WTC11 (cell line): ENCODE results near the gene CTIF. TPM values are rescaled to one million over a fixed set of nuclear protein-coding genes. Genes with fewer than 3 reads are reported as not detected.

ENCODE experiments used
- ATAC-seq: fragments of 200-7000 bp; cut with Tn5 transposase; 2 replicates; pipeline ENCODE4 v1.10.0; 2021; ENCODE audit warnings: mild to moderate bottlenecking, moderate library complexity
- CTCF ChIA-PET: fragments of 300-600 bp; sonication (Branson Sonifier 250); formaldehyde crosslinking; loops from one replicate; lab custom pipeline; 2021; ENCODE audit warnings: antibody characterized with exemption; lab: Charles Lee
- POLR2A ChIA-PET: fragments of 350-600 bp; sonication (Branson Sonifier 250); formaldehyde crosslinking; loops from one replicate; lab custom pipeline; 2021; ENCODE audit warnings: antibody characterized with exemption; lab: Charles Lee
- DNase-seq: peaks from one replicate; pipeline ENCODE4 v3.0.0; 2021; ENCODE audit warnings: low spot score
- H3K27ac Mint-ChIP-seq: 2 replicates; pipeline ENCODE4 v1.8.0; 2021; ENCODE audit warnings: mixed read lengths
- H3K27me3 Mint-ChIP-seq: 2 replicates; pipeline ENCODE4 v1.8.0; 2021; ENCODE audit warnings: low read depth, mild to moderate bottlenecking, moderate library complexity, mixed read lengths
- H3K36me3 Mint-ChIP-seq: 2 replicates; pipeline ENCODE4 v1.8.0; 2021; ENCODE audit warnings: mixed read lengths
- H3K4me1 Mint-ChIP-seq: 2 replicates; pipeline ENCODE4 v1.8.0; 2022; ENCODE audit warnings: mixed read lengths
- H3K4me3 Mint-ChIP-seq: 2 replicates; pipeline ENCODE4 v1.8.0; 2021; ENCODE audit warnings: mild to moderate bottlenecking, moderate library complexity, mixed read lengths
- H3K9me3 Mint-ChIP-seq: 2 replicates; pipeline ENCODE4 v1.8.0; 2021; ENCODE audit warnings: mixed read lengths
- ATF3 ChIP-seq: sonication (generic); formaldehyde crosslinking; conservative IDR thresholded peaks from 2 replicates; pipeline ENCODE4 v1.8.1; 2022; ENCODE audit warnings: mild to moderate bottlenecking, missing genetic modification reagents
- CREB1 ChIP-seq: sonication (generic); formaldehyde crosslinking; IDR thresholded peaks from 2 replicates; pipeline ENCODE4 v1.8.0; 2023; ENCODE audit warnings: mild to moderate bottlenecking, missing genetic modification reagents
- CREM ChIP-seq: sonication (generic); formaldehyde crosslinking; IDR thresholded peaks from 2 replicates; pipeline ENCODE4 v1.8.1; 2022; ENCODE audit warnings: mild to moderate bottlenecking, missing genetic modification reagents, moderate library complexity
- CTCF ChIP-seq: fragments of 200-600 bp; IDR thresholded peaks from 2 replicates; pipeline ENCODE4 v1.8.0; 2022; ENCODE audit warnings: antibody characterized with exemption
- E2F5 ChIP-seq: sonication (generic); formaldehyde crosslinking; IDR thresholded peaks from 2 replicates; pipeline ENCODE4 v1.8.1; 2022; ENCODE audit warnings: mild to moderate bottlenecking, moderate library complexity, missing genetic modification reagents
- FOXP1 ChIP-seq: sonication (generic); formaldehyde crosslinking; IDR thresholded peaks from 2 replicates; pipeline ENCODE4 v1.8.0; 2022; ENCODE audit warnings: missing genetic modification reagents, mild to moderate bottlenecking, moderate library complexity, borderline replicate concordance
- GTF2I ChIP-seq: fragments of 250-450 bp; sonication (Bioruptor Pico); conservative IDR thresholded peaks from 2 replicates; pipeline ENCODE4 v1.4.0; 2021; ENCODE audit warnings: mild to moderate bottlenecking
- HMGA2 ChIP-seq: fragments of 250-450 bp; sonication (Bioruptor Pico); IDR thresholded peaks from 2 replicates; pipeline ENCODE4 v1.4.0; 2021; ENCODE audit warnings: mild to moderate bottlenecking, moderate library complexity
- HMGXB4 ChIP-seq: sonication (generic); formaldehyde crosslinking; IDR thresholded peaks from 2 replicates; pipeline ENCODE4 v1.8.1; 2023; ENCODE audit warnings: mild to moderate bottlenecking, moderate library complexity, missing genetic modification reagents
- IRF1 ChIP-seq: sonication (generic); formaldehyde crosslinking; IDR thresholded peaks from 2 replicates; pipeline ENCODE4 v1.8.0; 2023; ENCODE audit warnings: missing genetic modification reagents
- JAZF1 ChIP-seq: fragments of 250-450 bp; sonication (Bioruptor Pico); IDR thresholded peaks from 2 replicates; pipeline ENCODE4 v1.9.0; 2021; ENCODE audit warnings: moderate library complexity, mild to moderate bottlenecking, inconsistent platforms
- JUN ChIP-seq: sonication (generic); formaldehyde crosslinking; IDR thresholded peaks from 2 replicates; pipeline ENCODE4 v1.8.0; 2023; ENCODE audit warnings: mild to moderate bottlenecking, missing genetic modification reagents
- KAT7 ChIP-seq: sonication (generic); formaldehyde crosslinking; IDR thresholded peaks from 2 replicates; pipeline ENCODE4 v1.8.1; 2023; ENCODE audit warnings: missing genetic modification reagents, mild to moderate bottlenecking, borderline replicate concordance
- MLX ChIP-seq: sonication (generic); formaldehyde crosslinking; IDR thresholded peaks from 2 replicates; pipeline ENCODE4 v1.8.1; 2023; ENCODE audit warnings: mild to moderate bottlenecking, missing genetic modification reagents, moderate library complexity
- MYBL2 ChIP-seq: sonication (generic); formaldehyde crosslinking; IDR thresholded peaks from 2 replicates; pipeline ENCODE4 v1.8.1; 2023; ENCODE audit warnings: mild to moderate bottlenecking, moderate library complexity, missing genetic modification reagents
- NFYB ChIP-seq: sonication (generic); formaldehyde crosslinking; conservative IDR thresholded peaks from 2 replicates; pipeline ENCODE4 v1.8.0; 2022; ENCODE audit warnings: low read depth, missing genetic modification reagents
- NR1H2 ChIP-seq: sonication (generic); formaldehyde crosslinking; IDR thresholded peaks from 2 replicates; pipeline ENCODE4 v1.9.0; 2021; ENCODE audit warnings: mild to moderate bottlenecking, moderate library complexity, missing genetic modification reagents
- NR2C2 ChIP-seq: sonication (generic); formaldehyde crosslinking; IDR thresholded peaks from 2 replicates; pipeline ENCODE4 v1.8.0; 2022; ENCODE audit warnings: mild to moderate bottlenecking, missing genetic modification reagents
- SMAD3 ChIP-seq: sonication (generic); formaldehyde crosslinking; IDR thresholded peaks from 2 replicates; pipeline ENCODE4 v1.8.0; 2022; ENCODE audit warnings: missing genetic modification reagents, mild to moderate bottlenecking, borderline replicate concordance
- SOX15 ChIP-seq: fragments of 250-450 bp; sonication (Bioruptor Pico); IDR thresholded peaks from 2 replicates; pipeline ENCODE4 v1.9.0; 2021; ENCODE audit warnings: mild to moderate bottlenecking
- TP53 ChIP-seq: sonication (generic); formaldehyde crosslinking; IDR thresholded peaks from 2 replicates; pipeline ENCODE4 v1.8.1; 2023; ENCODE audit warnings: mild to moderate bottlenecking, missing genetic modification reagents
- ZBTB43 ChIP-seq: sonication (generic); formaldehyde crosslinking; IDR thresholded peaks from 2 replicates; pipeline ENCODE4 v1.8.1; 2023; ENCODE audit warnings: mild to moderate bottlenecking, missing genetic modification reagents
- ZNF121 ChIP-seq: sonication (generic); formaldehyde crosslinking; IDR thresholded peaks from 2 replicates; pipeline ENCODE4 v1.8.0; 2023; ENCODE audit warnings: missing genetic modification reagents
- ZNF671 ChIP-seq: fragments of 250-450 bp; sonication (Bioruptor Pico); IDR thresholded peaks from 2 replicates; pipeline ENCODE4 v1.8.0; 2021; ENCODE audit warnings: mild to moderate bottlenecking
- ZSCAN18 ChIP-seq: fragments of 250-450 bp; sonication (Bioruptor Pico); IDR thresholded peaks from 2 replicates; pipeline ENCODE4 v2.1.2; 2022; ENCODE audit warnings: mild to moderate bottlenecking, moderate library complexity
- total RNA-seq: library from RNA; stranded (reverse); gene quantifications from 3 replicates; pipeline ENCODE4 v1.2.3, GENCODE V29; 2021

Gene CTIF
- total RNA-seq, 1 experiment from 2014 or later, result 28.5 TPM

GRCh38 chr18:48777744-48778116, 238.9 kb downstream of the CTIF start:
- H3K4me1 Mint-ChIP-seq, result peaks cover 13% of the 10 kb centered on the region
- DNase-seq (no peak), ATAC-seq (no peak)
- peaks cover 1% of the 10 kb centered on the region for H3K9me3 Mint-ChIP-seq
- ChIA-PET POLR2A (no interaction called here), CTCF (interaction anchor here (0.7 to 1.6 kb wide), 8 partner anchors 9 to 128 kb away, joined by 3 to 4 read pairs (median 3); no protein-coding TSS in a partner anchor)
- no peak overlapping the region for H3K4me3 Mint-ChIP-seq
- H3K27me3 Mint-ChIP-seq, result no peaks in the 10 kb centered on the region
- no peak for TF ChIP-seq NFYB (CRISPR knock-in tag)
- TF ChIP-seq HMGA2 (CRISPR knock-in tag), result no peak
- TF ChIP-seq HMGXB4, result no peak
- no peak for TF ChIP-seq FOXP1 (CRISPR knock-in tag)
- no peak for TF ChIP-seq ATF3 (CRISPR knock-in tag)
- no peak for TF ChIP-seq CREB1 (CRISPR knock-in tag)
- no peak for TF ChIP-seq GTF2I (CRISPR knock-in tag)
- TF ChIP-seq SMAD3 (CRISPR knock-in tag), result no peak
- TF ChIP-seq ZBTB43 (CRISPR knock-in tag), result no peak
- TF ChIP-seq JUN (CRISPR knock-in tag), result no peak
- no peak for TF ChIP-seq NR2C2 (CRISPR knock-in tag)
- no peak for TF ChIP-seq MLX (CRISPR knock-in tag)
- TF ChIP-seq KAT7 (CRISPR knock-in tag), result no peak
- no peak for TF ChIP-seq MYBL2 (CRISPR knock-in tag)
- no peak for TF ChIP-seq TP53 (CRISPR knock-in tag)
- no peak for TF ChIP-seq CTCF
- no peak for TF ChIP-seq IRF1 (CRISPR knock-in tag)
- TF ChIP-seq ZNF121, result no peak
- TF ChIP-seq NR1H2 (CRISPR knock-in tag), result no peak
- TF ChIP-seq CREM (CRISPR knock-in tag), result no peak
- peak overlapping the region; percentile 4; the same call in 1 of the 2 replicates for H3K27ac Mint-ChIP-seq
- H3K36me3 Mint-ChIP-seq, result no peaks in the 10 kb centered on the region

- CTCF ChIA-PET, result interaction anchor here (0.6 to 0.9 kb wide), 3 partner anchors 9 to 133 kb away, joined by 3 to 4 read pairs (median 3); no protein-coding TSS in a partner anchor
- DNase-seq (no peak), ATAC-seq (no peak)
- Mint-ChIP-seq H3K4me3 (no peak overlapping the region), H3K27ac (peak overlapping the region; percentile 36; the same call in 1 of the 2 replicates), H3K9me3 (no peaks in the 10 kb centered on the region), H3K27me3 (no peaks in the 10 kb centered on the region), H3K36me3 (no peaks in the 10 kb centered on the region), H3K4me1 (peaks cover 13% of the 10 kb centered on the region)
- POLR2A ChIA-PET, result no interaction called here
- TF ChIP-seq JAZF1 (no peak), SOX15 (CRISPR knock-in tag) (no peak), E2F5 (CRISPR knock-in tag) (no peak), ZSCAN18 (CRISPR knock-in tag) (no peak), ZNF671 (CRISPR knock-in tag) (no peak)
Measured at GRCh38 chr18:48778344-48779011, 239.6 kb downstream of the CTIF start.
